ENCODE data around the gene SYTL2. TPM values are rescaled to one million over a fixed set of nuclear protein-coding genes. Genes with fewer than 3 reads are reported as not detected.
"Not testable (repeated sequence)": the region's sequence is repeated elsewhere in the genome, so short reads cannot be mapped to it uniquely, and the experiment has no call there.

Gene SYTL2
- total and polyA plus RNA-seq, 10 donors, result 2.7 to 176 (median 26.5) TPM

DNA sequence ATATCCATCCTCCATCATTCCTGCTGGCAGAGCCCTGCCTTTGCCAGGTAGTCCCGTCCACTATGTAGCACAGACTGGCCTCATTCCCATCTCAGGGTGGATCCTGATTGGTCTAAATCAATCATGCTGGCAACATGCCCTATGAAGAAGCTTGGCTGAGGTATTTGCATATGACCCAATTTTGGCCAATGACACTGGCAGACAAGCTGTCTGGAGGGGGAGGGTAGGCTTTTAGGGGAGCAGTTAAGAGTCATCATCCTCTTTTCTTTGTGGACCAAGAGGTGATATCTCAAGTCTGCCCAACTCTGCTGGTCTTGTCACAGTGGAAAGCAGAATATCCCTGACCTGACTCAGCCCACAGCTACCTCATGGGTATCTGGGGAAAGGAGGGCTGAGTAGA lies 130.0 kb downstream of the SYTL2 start:
- no peak for DNase-seq
- 66 to 96% (median 85%) methylated on average over 1 of the region's 1 CpG for WGBS, 5 donors
- Histone ChIP-seq H3K27ac (peak overlapping the region in 1 of 8 donors; percentile 74), H3K4me3 (no peak overlapping the region), H3K27me3 (replicated peaks in 1 of 7) (no peaks in the 10 kb centered on the region), H3K9me3 (no peaks in the 10 kb centered on the region), H3K36me3 (no peaks in the 10 kb centered on the region), H3K4me1 (peaks cover 0 to 30% (median 2%) of the 10 kb centered on the region in 6 donors)
- intact Hi-C loops (cut with DNase I; ENCODE audit: low total_unique reads), result no loop called here
- TF ChIP-seq CTCF (IDR thresholded peaks at IDR 0.05 in 8 of 11, conservative IDR thresholded peaks at IDR 0.05 in 3 of 11) (no peak), POLR2A (IDR thresholded peaks at IDR 0.05) (no peak), POLR2AphosphoS5 (IDR thresholded peaks at IDR 0.05) (no peak)

DNA sequence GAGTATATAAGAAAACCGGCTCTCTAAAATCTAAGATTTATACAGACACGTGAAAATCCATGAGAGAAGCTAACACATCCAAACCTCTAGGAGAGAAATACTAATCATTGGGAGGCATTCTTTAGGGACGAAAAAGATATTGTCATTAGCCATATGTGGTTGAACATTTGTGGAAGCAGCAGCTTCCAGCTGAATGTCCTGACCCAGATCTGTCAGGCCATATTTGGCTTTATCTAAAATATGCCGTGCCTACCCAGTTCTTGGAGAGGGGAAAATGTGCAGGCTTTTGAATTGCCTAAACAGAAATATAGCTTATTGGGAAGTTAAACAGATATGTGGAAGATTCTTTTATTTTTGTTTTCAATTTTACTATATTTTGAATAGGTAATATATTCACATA lies 131.4 kb downstream of the SYTL2 start:
- no peak overlapping the region for H3K4me3 ChIP-seq
- H3K4me1 ChIP-seq, result peaks cover 0 to 30% (median 0%) of the 10 kb centered on the region in 6 donors
- WGBS, 5 donors, result 72 to 89% (median 82%) methylated on average over 4 of the region's 4 CpGs
- intact Hi-C loops (cut with DNase I; ENCODE audit: low total_unique reads), result no loop called here
- H3K27ac ChIP-seq, result no peak overlapping the region
- no peak for DNase-seq
- no peaks in the 10 kb centered on the region for H3K36me3 ChIP-seq
- no peaks in the 10 kb centered on the region for H3K27me3 ChIP-seq (replicated peaks in 1 of 7)
- TF ChIP-seq CTCF (IDR thresholded peaks at IDR 0.05 in 8 of 11, conservative IDR thresholded peaks at IDR 0.05 in 3 of 11) (no peak), POLR2AphosphoS5 (IDR thresholded peaks at IDR 0.05) (no peak), POLR2A (IDR thresholded peaks at IDR 0.05) (no peak)
- H3K9me3 ChIP-seq, result no peaks in the 10 kb centered on the region

GRCh38 chr11:85673393-85673792 lies 137.5 kb downstream of the SYTL2 start:
- no peak for TF ChIP-seq POLR2AphosphoS5 (IDR thresholded peaks at IDR 0.05)
- no peak for TF ChIP-seq POLR2A (IDR thresholded peaks at IDR 0.05)
- TF ChIP-seq CTCF (IDR thresholded peaks at IDR 0.05 in 8 of 11, conservative IDR thresholded peaks at IDR 0.05 in 3 of 11), result no peak
- Histone ChIP-seq H3K4me3 (no peak overlapping the region), H3K27me3 (replicated peaks in 1 of 7) (no peaks in the 10 kb centered on the region), H3K4me1 (no peaks in the 10 kb centered on the region), H3K36me3 (no peaks in the 10 kb centered on the region), H3K27ac (no peak overlapping the region), H3K9me3 (no peaks in the 10 kb centered on the region)
- intact Hi-C loops (cut with DNase I; ENCODE audit: low total_unique reads), result no loop called here
- DNase-seq, result no peak
- 79 to 92% (median 87%) methylated on average over 3 of the region's 3 CpGs for WGBS, 5 donors

DNA sequence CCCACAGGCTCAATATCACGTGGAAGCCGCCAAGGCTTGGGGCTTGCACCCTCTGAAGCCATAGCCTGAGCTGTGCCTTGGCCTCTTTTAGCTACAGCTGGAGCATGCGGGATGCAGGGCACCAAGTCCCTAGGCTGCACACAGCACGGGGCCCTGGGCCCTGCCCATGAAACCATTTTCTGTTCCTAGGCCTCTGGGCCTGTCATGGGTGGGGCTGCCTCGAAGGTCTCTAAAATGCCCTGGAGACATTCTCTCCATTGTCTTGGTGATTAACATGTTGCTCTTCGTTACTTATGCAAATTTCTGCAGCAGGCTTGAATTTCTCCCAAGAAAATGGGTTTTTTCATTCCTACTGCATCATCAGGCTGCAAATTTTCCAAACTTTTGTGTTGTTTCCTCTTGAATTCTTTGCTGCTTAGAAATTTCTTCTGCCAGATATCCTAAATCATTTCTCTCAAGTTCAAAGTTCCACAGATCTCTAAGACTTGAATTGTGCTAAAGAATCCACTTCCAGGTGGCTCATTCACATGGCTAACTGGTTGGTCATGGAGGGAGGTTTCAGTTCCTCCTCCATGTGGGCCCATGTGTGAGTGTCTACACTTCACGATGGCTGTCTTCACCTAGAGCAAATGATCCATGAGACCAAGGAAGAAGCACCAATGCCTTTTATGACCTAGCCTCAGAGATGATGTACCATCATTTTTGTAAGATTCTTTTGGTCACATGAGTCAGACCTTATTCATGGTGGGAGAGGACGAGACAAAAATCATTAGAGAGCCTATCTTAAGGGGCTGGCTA lies 138.6 kb downstream of the SYTL2 start:
- Histone ChIP-seq H3K9me3 (no peaks in the 10 kb centered on the region), H3K27ac (no peak overlapping the region), H3K4me3 (no peak overlapping the region), H3K4me1 (no peaks in the 10 kb centered on the region), H3K27me3 (replicated peaks in 1 of 7) (no peaks in the 10 kb centered on the region), H3K36me3 (no peaks in the 10 kb centered on the region)
- WGBS, 5 donors, result 76 to 90% (median 86%) methylated on average over 8 of the region's 8 CpGs
- TF ChIP-seq CTCF (IDR thresholded peaks at IDR 0.05 in 8 of 11, conservative IDR thresholded peaks at IDR 0.05 in 3 of 11) (no peak), POLR2A (IDR thresholded peaks at IDR 0.05) (no peak), POLR2AphosphoS5 (IDR thresholded peaks at IDR 0.05) (no peak)
- DNase-seq, result no peak
- intact Hi-C loops (cut with DNase I; ENCODE audit: low total_unique reads), result no loop called here

DNA sequence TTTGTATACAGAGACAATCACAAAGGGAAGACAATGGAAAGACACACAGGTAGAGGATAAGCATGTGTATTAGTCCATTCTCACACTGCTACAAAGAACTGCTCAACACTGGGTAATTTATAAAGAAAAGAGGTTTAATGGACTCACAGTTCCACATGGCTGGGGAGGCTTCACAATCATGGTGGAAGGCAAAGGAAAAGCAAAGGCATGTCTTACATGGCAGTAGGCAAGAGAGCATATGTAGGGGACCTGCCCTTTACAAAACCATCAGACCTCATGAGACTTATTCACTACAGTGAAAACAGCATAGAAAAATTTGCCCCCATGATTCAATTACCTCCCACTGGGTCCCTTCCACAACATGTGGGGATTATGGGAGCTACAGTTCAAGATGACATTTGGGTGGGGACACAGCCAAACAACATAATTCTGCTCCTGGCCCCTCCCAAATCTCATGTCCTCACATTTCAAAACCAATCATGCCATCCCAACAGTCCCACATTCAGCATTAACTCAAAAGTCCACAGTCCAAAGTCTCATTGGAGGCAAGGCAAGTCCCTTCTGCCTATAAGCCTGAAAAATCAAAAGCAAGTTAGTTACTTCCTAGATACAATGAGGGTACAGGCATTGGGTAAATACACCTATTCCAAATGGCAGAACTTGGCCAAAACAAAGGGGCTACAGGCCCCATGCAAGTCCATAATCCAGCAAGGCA lies 139.8 kb downstream of the SYTL2 start:
- H3K9me3 ChIP-seq; H3K4me3 ChIP-seq; H3K4me1 ChIP-seq; H3K36me3 ChIP-seq; DNase-seq; intact Hi-C loops (cut with DNase I; ENCODE audit: low total_unique reads); H3K27ac ChIP-seq; H3K27me3 ChIP-seq (replicated peaks in 1 of 7): not testable (repeated sequence)
